ENCODE measurements around the gene SLC26A6. TPM values are rescaled to one million over a fixed set of nuclear protein-coding genes. Genes with fewer than 3 reads are reported as not detected.

Gene SLC26A6
- polyA plus RNA-seq, 1 donor (not counting 4 experiments of a cell fraction or from before 2014, with no cell fraction given), result 24.9 TPM

DNA sequence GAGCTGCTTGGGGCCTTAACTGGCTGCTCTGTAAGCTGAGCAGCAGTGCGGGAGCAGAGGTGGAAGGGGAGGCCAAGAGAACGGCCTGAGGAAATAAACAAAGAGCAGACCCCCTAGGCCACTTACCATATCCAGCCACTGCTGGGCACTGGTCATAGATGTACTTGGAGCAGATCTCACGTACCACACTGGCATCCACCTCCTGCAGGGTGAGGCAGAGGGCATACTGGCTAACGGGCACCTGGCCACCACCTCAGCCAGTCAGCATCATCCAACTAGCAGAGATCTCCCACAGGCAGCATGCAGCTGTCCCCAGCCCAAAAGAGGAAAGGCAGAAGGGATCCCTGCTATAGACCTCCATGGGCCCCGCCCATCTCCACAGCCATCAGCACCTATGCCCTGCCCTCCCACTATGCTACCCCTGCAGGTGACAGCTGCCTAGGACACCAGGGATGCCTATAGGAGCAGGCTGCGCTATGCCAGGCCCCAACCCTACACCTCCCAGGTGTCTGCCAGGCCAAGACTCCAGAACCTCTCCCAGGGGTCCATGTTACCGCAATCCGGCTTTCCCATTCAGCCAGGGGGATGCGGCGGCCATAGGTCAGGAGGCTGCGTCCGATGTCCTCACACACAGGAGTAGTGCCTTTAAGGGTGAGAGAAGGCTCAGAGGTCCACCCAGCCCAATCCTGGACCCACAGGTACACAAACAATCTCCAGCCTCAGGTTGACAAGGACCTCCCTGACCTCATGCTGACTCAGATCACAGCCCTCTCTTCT, 35.6 kb downstream of the SLC26A6 start:
- TF ChIP-seq, protein P1, sequence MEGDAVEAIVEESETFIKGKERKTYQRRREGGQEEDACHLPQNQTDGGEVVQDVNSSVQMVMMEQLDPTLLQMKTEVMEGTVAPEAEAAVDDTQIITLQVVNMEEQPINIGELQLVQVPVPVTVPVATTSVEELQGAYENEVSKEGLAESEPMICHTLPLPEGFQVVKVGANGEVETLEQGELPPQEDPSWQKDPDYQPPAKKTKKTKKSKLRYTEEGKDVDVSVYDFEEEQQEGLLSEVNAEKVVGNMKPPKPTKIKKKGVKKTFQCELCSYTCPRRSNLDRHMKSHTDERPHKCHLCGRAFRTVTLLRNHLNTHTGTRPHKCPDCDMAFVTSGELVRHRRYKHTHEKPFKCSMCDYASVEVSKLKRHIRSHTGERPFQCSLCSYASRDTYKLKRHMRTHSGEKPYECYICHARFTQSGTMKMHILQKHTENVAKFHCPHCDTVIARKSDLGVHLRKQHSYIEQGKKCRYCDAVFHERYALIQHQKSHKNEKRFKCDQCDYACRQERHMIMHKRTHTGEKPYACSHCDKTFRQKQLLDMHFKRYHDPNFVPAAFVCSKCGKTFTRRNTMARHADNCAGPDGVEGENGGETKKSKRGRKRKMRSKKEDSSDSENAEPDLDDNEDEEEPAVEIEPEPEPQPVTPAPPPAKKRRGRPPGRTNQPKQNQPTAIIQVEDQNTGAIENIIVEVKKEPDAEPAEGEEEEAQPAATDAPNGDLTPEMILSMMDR (optimal IDR thresholded peaks at IDR 0.05 in 1 of 3, IDR thresholded peaks at IDR 0.05 in 1 of 3, conservative IDR thresholded peaks at IDR 0.05 in 1 of 3; ENCODE audit: extremely low read depth in 1 of 3, insufficient read depth in 2 of 3, low read length in 3 of 3), result peak in 1 of 3 experiments; percentile 12
- no peak for TF ChIP-seq EZH2 (IDR thresholded peaks at IDR 0.05; ENCODE audit: low read length)
- H3K79me2 ChIP-seq (ENCODE audit: control insufficient read depth, insufficient read depth, low read length), result peaks cover 4% of the 10 kb centered on the region
- peak overlapping the region; percentile 98 for H3K27ac ChIP-seq (ENCODE audit: control insufficient read depth, insufficient read depth, low read length)
- no peak for DNase-seq (ENCODE audit: low read depth, low spot score)
- peak overlapping the region; percentile 74 for H3K9ac ChIP-seq (ENCODE audit: control insufficient read depth, extremely low read depth, insufficient read depth, low read length)
- no peaks in the 10 kb centered on the region for H3K27me3 ChIP-seq (ENCODE audit: control insufficient read depth, extremely low read depth, insufficient read depth, low read length)
- no peaks in the 10 kb centered on the region for H3K9me3 ChIP-seq (ENCODE audit: control insufficient read depth, low read depth, low read length)
- H3K9me1 ChIP-seq (ENCODE audit: control insufficient read depth, extremely low read depth, insufficient read depth, low read length), result no peaks in the 10 kb centered on the region
- H3K4me3 ChIP-seq (ENCODE audit: control insufficient read depth in 2 of 3, extremely low read depth in 1 of 3, insufficient read depth in 2 of 3, low read depth in 1 of 3, low read length in 3 of 3), result peak overlapping the region in 2 of 3 experiments; percentile 19 to 28
- FAIRE-seq, result no peak
- H3K36me3 ChIP-seq (ENCODE audit: control insufficient read depth in 2 of 2, extremely low read depth in 1 of 2, insufficient read depth in 2 of 2, low read length in 2 of 2), result peaks cover 40 to 49% of the 10 kb centered on the region in 2 experiments
- no peaks in the 10 kb centered on the region for H4K20me1 ChIP-seq (ENCODE audit: control insufficient read depth, extremely low read depth, insufficient read depth, low read length)
- dilution Hi-C loops (cut with MboI; ENCODE audit: extremely low pct_ligation_motif_present, low sequenced_read_pairs), result no loop called here
- H3K4me1 ChIP-seq (ENCODE audit: control insufficient read depth, extremely low read depth, insufficient read depth, low read length), result peaks cover 57% of the 10 kb centered on the region
- no peak overlapping the region for H2AFZ ChIP-seq (ENCODE audit: control insufficient read depth, low read length)
- H3K4me2 ChIP-seq (ENCODE audit: control insufficient read depth, extremely low read depth, insufficient read depth, low read depth, low read length), result peak overlapping the region; percentile 83

DNA sequence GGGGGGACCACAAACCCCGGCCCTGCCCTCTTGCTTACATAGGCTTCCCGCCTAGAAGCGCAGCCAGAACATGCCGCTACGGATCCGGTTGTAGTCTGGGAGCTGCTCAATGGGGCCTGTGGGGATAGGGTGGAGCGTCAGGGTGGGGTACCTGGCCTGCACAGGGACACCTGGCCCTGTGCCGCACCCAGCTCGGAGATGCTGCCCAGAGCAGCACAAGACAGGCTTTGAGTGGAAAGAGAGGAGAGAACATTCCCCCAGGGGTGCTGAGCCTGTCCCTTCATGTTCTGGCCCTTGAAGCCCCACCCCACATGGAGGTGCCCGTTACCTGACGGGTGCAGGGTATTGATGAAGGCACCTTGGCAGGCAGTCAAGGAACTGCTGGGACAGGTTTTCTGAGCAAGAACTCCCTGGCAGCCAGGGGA, 36.2 kb downstream of the SLC26A6 start:
- dilution Hi-C loops (cut with MboI; ENCODE audit: extremely low pct_ligation_motif_present, low sequenced_read_pairs), result no loop called here
- Histone ChIP-seq H3K4me3 (ENCODE audit: control insufficient read depth in 2 of 3, extremely low read depth in 1 of 3, insufficient read depth in 2 of 3, low read depth in 1 of 3, low read length in 3 of 3) (peak overlapping the region in 1 of 3 experiments; percentile 28), H3K9me3 (ENCODE audit: control insufficient read depth, low read depth, low read length) (no peaks in the 10 kb centered on the region), H3K4me2 (ENCODE audit: control insufficient read depth, extremely low read depth, insufficient read depth, low read depth, low read length) (peak overlapping the region; percentile 83), H3K4me1 (ENCODE audit: control insufficient read depth, extremely low read depth, insufficient read depth, low read length) (peaks cover 59% of the 10 kb centered on the region), H3K27me3 (ENCODE audit: control insufficient read depth, extremely low read depth, insufficient read depth, low read length) (no peaks in the 10 kb centered on the region), H3K9ac (ENCODE audit: control insufficient read depth, extremely low read depth, insufficient read depth, low read length) (peak overlapping the region; percentile 74), H3K9me1 (ENCODE audit: control insufficient read depth, extremely low read depth, insufficient read depth, low read length) (no peaks in the 10 kb centered on the region), H2AFZ (ENCODE audit: control insufficient read depth, low read length) (no peak overlapping the region), H4K20me1 (ENCODE audit: control insufficient read depth, extremely low read depth, insufficient read depth, low read length) (no peaks in the 10 kb centered on the region), H3K79me2 (ENCODE audit: control insufficient read depth, insufficient read depth, low read length) (peaks cover 10% of the 10 kb centered on the region), H3K27ac (ENCODE audit: control insufficient read depth, insufficient read depth, low read length) (peak overlapping the region; percentile 98), H3K36me3 (ENCODE audit: control insufficient read depth in 2 of 2, extremely low read depth in 1 of 2, insufficient read depth in 2 of 2, low read length in 2 of 2) (peaks cover 36 to 43% of the 10 kb centered on the region in 2 experiments)
- no peak for TF ChIP-seq EZH2 (IDR thresholded peaks at IDR 0.05; ENCODE audit: low read length)
- TF ChIP-seq, protein P1 (optimal IDR thresholded peaks at IDR 0.05 in 1 of 3, IDR thresholded peaks at IDR 0.05 in 1 of 3, conservative IDR thresholded peaks at IDR 0.05 in 1 of 3; ENCODE audit: extremely low read depth in 1 of 3, insufficient read depth in 2 of 3, low read length in 3 of 3), result no peak
- peak; percentile 100 for FAIRE-seq
- peak; percentile 100 for DNase-seq (ENCODE audit: low read depth, low spot score)

All from keratinocyte (primary cell).